Inferior parietal cortex (tissue), 1 donor: Measurements from ENCODE around the gene GIPC3.
A peak's percentile ranks its signal among the peaks of the same experiment; 100 is the strongest.

ENCODE experiments used
- DNase-seq: peaks from one replicate; pipeline ENCODE4 v3.0.0-alpha.2; 2016; ENCODE audit errors: extremely low spot score

GIPC3 gene, protein sequence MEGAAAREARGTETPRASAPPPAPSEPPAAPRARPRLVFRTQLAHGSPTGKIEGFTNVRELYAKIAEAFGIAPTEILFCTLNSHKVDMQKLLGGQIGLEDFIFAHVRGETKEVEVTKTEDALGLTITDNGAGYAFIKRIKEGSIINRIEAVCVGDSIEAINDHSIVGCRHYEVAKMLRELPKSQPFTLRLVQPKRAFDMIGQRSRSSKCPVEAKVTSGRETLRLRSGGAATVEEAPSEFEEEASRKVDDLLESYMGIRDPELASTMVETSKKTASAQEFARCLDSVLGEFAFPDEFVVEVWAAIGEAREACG

DNA sequence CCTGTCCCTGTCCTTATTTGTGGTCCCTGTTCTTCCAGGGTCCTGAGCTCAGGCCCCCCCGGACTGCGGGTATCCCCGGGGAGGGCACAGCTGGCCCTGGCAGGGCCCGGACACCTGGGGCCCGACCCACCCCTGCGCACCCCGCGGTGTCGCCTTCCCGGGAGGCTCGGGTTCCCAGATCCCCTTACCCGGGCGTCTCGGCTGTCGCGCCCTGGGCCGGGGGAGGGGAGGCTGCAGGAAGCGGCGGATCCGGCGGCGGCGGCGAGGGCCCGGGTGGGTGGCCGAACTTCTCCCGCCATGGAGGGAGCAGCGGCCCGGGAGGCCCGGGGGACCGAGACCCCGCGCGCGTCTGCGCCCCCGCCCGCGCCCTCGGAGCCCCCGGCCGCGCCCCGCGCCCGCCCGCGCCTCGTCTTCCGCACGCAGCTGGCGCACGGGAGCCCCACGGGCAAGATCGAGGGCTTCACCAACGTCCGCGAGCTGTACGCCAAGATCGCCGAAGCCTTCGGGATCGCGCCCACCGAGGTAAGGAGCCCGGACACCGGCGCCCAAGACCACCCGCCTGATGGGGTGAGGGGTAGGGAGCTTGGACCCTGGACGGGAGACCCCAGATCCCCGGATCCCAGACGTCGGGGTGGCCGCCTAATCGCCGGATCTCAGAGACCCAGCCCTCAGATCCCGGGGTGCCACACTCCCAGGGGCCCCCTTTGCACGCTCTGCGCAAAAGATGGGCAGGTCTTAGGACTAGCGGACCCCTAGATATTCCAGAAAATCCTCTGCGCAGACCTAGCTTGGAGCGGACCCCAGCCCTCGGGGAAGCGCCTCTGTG, at the start of gene GIPC3:
Gene GIPC3, plus strand, starts transcription at position 178 of the 826 bp plus-strand sequence. Its CDS starts 120 bp downstream, at position 298.
- no peak for DNase-seq

DNA sequence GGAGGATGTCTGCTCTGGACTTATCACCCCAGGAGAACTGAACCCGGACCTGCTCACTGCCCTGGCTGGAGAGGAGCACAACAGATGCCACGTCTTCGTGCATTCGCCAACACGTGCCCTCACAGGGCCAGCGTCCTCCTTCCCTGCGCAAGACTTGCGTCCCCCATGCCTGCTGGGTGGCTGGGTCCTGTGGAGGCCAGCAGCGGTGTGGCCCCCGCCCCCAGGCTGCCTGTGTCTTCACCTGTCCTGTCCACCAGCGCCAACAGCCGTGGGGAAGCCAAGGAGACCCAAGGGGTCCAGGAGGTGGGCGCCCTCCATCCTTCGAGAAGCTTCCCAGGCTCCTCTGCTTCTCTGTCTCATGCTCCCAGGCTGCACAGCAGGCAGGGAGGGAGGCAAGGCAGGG, 49.7 kb upstream of the GIPC3 start:
- no peak for DNase-seq

DNA sequence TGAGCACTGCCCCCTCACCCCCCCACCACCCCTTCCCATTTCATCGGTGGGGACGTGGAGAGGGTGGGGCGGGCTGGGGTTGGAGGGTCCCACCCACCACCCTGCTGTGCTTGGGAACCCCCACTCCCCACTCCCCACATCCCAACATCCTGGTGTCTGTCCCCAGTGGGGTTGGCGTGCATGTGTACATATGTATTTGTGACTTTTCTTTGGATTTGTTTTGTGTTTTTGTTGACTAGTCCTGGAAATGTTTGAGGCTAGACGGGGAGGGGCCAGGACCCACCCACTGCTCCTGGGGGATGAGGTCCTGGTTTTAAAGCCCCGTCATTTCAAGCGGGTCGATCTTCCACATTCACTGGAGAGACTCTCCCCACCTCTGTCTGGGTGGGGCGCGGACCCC, 49.3 kb upstream of the GIPC3 start:
- DNase-seq = no peak

DNA sequence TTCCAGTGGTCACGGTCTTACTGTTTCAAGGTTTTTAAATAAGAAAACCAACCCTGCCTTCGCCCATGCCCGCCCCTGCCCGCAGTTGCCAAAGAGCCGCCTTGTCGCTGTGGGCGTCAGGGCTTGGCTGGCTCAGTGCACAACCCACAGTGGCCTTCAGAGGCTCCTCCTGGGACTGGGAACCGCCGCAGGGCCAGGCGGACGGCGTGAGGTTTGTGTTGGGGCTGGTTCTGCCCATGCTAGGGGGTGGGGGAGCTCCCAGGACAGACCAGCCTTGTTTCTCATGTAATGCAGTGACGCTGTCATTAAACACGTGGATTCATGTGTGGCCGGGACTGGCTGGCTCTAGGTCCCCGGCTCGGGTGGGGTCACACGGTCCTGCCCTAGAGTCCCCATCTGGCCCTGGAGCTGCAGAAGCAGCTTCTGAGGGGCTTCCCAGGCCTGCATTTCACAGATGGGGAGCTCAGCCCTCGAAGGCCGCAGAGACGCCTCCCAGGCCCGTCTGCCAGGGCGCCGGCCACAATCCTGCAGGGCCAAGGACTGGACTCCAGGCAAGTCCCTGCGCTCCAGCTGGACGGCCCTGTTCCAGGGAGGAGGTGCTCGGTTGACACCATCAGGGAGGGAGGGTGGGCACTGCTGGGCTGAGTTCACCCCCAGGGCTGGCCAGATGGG, 48.7 kb upstream of the GIPC3 start:
- DNase-seq = peak; percentile 63

DNA sequence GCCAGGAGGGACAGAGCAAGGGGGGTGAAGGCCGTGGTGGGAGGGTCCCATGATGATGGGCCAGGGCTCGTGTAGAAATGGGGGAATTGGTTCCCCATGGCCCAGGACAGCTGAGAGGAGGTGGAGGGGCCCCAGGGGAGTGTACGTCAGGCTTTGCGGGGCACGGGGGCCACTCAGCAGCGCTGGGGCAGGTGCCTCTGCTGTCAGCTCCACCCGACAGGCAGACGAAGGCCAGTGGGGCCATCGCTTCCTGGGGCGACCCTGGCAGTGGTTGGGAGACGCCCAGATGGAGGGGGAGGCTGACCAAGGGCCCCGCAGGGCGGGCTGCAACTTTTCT, 48.2 kb upstream of the GIPC3 start:
- no peak for DNase-seq

DNA sequence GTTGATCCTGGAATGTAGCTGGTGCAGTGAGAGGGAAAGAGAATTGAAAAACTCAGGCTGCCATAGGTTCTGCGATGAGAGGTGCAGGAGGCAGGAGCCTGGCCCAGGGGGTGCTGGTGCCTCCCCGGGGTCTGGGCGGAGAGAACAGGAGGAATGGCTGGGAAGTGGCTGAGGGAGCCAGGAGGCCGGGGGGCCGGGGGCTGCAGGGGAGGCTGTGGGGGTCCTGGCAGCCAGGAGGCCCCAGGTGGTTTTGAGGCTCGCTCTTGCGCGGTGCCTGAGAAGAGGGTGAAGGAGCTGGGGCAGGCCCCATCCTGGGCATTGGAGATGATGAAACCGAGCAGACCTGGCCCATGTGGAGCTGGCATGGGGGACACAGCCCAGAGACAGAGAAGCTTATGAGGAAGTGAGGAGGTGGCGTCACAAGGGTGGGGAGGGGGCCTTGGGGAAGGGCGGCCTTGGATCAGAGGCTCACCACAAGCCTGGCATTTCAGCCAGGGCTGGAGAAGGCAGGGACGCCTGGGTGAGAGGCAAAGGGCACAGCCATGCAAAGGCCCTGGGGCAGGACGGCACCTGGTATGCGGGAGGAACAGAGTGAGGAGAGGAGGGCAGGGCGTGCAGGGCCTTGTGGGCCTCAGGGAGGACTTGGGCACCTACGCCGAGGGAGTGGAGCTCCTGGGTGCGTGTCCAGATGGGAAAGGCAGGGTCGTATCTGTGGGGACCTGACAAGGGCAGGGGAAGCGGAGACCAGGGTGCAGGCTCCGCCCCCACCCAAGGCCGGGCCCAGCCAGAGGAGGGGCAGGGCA, 47.6 kb upstream of the GIPC3 start:
- no peak for DNase-seq

DNA sequence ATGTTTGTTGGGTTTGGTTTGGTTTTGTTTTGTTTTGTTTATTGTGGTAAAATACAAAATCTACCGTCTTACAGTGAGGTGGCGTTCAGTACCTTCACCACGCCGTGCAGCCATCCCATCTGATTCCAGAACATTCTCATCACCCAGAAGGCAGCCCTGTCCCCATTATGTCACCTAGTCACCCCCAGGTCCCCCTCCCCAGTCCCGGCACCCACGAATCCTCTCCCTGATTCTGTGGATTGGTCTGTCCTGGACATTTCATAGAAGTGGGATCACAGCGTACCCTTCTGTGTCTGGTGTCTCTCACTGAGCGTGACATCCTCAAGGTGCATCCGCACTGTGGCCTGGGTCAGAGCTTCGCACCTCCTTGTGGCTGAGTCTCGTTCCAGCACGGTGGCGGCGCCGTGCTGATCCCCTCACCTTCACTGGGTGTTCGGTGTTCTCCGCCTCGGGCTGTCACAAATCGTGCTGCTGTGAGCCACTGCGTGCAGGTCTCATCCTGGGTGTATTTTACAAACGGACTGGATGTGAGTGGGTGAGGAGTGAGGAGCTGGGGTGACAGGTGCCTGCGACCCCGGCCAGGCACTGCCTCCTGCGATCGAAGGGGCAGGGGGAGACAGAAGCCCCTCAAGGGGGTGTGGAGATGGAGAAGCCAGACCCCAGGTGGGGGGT, 46.9 kb upstream of the GIPC3 start:
- no peak for DNase-seq

DNA sequence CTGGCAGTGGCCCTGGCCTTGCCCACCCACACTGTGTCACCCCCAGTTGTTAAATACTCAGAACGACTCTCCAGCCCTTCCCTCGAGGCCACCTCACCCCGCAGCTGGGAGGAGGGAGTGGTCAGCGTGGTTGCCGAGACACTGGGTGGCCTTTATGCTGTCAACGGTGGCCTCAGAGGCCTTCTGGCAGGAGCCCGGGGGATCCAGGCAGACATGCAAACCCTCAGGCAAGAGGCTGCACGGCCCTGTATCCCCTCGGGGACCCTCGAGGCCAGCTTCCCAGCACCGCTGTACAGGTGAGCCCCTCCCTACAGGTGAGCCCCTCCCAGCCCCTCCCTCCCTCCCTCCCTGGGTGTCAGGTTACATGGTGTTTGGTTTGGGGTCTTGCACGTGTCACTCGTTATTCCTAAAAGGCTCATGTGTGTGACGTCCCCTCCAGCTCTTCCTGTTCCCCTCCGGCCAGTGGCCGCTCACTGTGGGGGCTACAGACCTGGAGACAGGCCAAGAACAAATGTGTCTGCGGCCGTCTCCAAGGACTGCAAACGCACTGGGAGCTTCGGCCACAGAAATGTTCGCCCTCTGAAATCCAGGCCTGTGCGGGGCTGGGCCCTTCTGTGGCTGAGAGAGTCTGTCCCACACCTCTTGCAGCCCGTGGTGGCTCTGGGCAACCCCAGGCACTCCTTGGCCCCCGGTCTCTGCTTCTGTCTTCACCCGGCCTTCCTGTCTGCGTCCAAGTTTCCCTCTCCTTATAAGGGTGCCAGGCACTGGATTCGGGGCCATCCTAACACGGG, 46.1 kb upstream of the GIPC3 start, which contains the start of gene TEKTIP1:
Gene TEKTIP1, plus strand, starts transcription at position 210 of the 791 bp plus-strand sequence. Its CDS starts 4 bp downstream, at position 214.
- no peak for DNase-seq

DNA sequence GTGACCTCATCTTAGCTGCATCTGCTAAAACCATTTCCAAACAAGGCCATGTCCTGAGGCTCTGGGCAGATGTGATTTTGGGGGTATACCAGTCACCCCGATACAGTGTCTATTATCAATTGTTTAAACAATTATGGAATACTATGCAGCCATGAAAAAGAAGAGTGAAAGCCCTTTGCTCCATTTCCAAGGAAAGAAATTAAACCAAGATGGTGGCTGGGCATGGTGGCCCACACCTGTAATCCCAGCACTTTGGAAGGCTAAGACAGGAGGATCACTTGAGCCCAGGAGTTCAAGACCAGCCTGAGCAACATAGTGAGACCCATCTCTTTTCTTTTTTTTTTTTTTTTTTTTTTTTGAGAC, 45.5 kb upstream of the GIPC3 start:
- no peak for DNase-seq

DNA sequence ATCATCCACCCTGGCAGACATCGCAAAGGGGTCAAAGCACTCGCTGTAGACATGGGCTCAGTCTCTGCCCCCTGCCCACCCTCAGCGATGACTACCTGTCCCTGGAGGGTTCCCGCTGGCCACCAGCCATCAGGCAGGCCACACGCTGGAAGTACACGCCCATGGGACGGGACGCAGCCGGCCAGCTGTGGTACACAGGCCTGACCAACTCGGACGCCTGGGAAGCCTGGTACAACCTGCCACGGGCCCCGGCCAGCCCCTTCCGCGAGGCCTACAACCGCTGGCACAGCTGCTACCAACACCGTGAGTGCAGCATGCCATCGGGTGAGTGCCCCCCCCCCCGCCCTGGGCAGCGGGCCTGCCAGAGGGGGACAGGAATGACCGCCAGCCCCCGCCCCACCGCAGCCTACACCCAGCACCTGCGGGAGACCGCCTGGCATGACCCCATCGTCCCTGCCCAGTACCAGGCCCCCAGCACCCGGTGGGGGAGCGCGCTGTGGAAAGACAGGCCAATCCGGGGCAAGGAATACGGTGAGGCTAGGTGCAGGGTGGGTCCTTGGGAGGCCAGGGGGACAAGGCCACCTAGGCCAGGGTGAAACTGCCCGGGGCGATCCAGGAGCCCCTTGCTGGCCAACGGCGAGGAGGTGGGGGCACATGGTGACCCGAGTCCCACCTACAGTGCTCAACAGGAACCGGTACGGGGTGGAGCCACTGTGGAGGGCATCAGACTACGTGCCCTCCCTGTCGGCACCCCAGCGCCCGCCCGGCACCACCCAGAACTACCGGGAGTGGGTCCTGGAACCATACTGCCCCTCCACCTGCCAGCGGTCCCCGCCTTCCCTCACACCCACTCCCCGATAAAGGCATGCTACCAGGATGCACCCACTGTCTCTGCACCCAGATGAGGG, 41.9 kb upstream of the GIPC3 start:
- peak; percentile 23 for DNase-seq

DNA sequence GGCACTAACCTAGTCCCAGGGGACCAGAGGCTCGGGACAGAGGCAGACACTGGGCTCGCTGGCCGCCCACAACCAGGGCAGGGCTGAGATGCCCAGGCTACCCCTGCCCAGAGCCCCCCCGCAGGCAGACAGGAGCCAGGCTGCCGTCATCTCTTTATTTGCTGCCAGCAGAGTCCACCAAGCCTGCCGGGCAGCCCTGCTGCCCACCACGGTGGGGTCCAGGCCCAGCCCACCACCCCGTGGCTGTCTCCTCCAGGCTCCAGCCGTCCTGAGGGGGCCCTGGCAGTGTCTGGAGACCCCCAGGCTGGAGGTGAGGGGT, 41.3 kb upstream of the GIPC3 start:
- DNase-seq = no peak

DNA sequence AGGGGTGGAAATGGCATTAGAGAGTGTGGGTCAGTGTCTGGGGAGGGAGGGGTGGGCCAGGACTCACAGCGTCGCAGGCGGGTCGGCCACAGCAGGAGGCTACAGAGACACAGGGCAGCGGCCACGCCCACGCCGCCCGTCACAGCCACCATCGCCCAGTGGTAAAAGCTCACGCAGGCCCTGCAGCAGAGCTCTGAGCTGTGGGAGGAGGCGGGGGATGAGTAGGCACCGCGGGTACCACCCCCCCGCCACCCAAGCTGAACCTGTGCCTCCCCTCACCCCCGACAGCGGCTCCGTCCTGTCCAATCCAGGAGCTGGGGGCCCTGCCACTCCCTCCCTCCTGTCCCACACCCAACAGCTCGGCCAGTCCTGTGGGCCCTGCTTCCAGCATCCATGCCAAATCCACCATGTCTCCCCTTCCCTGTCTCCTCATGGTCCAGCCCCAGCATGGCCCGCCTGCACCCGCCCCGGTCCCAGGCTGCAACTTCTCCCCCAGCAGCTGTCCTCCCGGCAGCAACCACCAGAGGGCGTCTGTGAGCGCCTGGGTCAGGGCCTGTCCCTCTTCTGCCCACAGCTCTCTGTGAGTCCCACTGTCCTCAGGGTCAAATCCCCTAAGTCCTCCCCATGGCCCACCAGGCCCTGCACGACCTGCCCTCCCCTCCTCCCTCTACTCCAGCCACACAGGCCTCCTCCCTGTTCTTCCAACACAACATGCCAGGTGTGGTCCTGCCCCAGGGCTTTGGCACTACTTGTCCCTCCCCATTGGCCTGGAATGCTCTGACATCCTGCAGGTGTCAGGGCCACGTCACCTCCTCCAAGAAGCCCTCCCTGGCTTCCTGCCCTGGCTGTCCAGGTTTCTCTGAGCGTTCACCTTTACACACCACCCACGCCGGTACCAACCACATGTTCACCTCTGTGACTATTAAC, 40.3 kb upstream of the GIPC3 start:
- peak; percentile 84 for DNase-seq

DNA sequence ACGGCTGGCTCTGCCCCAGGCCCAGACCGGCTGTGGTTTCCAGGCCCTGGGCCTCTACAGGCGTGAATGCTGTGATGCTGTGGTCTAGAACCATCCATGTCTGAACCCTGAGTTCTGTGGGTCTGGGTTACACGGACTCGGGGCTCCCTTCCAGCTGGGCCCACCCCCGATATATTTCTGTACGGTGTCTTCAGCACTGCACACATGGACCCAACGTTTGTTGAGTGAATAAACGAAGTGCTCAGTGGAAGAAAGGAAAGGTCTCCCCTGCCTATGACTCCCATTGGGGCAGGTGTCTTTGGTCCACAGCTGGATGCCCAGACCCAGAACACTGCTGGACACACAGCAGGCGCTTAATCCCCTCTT, 39.6 kb upstream of the GIPC3 start:
- DNase-seq = no peak

DNA sequence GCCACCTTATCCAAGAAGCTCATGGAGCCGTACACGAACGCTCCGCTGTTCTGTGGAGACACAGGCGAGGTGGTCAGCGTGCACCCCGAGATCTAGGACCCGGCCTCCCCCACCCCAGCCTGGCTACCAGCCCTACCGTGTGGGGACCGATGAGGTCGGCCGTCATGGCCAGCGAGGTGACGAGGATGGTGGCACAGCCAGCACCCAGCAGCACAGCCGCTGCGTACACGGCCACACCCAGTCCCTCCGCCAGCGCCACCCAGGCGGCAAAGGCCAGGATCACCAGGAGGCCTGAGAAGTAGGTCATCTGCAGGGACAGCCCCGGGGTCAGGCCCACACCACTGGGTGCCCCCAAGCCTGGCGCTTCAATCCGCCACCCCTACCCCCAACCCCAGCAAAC, 39.2 kb upstream of the GIPC3 start:
- DNase-seq = no peak

DNA sequence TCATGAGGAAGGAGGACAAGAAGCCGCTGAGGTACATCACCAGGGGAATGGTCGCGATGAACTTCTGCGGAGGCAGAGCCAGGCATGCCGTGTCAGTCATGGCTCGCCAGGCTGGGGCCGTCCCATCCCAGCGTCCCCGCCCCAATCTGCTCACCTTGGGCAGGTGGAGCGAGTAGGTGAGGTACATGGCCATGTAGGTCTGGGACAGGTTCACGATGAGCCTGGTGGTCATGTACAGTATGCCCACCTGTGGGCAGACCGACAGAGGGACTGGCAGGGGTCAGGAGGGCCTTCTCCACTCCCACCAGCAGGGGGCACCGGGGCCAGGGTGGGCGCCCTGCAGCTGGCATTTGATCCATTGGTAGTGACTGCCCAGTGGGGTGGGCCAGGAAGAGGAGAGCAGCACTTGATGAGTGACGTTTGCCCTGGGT, 38.0 kb upstream of the GIPC3 start:
- DNase-seq = no peak

DNA sequence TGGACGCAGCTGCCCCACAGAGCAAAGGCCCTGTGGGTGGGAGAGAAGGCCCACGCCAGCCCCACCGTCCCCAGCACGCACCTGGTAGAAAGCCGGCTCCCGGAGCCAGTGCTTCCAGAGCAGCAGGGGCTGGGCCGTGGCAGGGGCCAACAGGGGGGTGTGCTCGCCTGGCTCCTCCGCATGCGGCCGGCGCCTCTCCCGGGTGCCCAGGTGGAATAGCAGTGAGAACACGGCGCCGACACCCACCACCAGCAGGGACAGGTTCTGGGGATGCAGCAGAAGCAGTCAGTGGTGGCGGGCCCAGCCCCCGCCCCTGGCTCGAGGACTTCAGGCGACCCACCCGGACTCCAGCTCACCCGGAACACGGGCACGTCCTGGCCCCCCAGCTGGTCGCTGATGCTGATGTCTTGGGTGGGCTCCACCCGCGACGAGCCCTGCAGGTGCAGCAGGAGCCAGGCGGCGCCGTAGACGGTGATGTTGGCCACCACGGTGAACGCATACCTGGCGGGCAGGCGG, 37.5 kb upstream of the GIPC3 start:
- DNase-seq = no peak

DNA sequence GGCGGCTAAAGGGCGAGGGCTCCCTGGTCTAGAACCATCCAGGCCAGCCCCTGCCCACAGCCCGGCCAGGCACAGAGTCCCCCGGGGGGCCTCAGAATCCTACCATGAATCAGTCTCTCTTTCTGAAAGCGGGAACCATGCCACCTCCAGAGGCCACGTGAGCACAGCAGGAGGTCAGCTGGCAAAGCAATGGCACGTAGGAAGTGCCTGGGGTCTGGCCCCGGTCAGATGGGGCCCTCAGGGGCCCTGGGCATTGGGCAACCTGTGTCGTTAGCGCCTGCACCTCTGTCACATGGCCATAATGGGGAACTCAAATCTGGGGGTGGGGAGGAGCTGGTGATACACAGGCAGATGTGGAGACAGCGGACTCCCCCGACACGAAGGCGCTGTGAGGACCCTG, 36.7 kb upstream of the GIPC3 start:
- peak; percentile 37 for DNase-seq

DNA sequence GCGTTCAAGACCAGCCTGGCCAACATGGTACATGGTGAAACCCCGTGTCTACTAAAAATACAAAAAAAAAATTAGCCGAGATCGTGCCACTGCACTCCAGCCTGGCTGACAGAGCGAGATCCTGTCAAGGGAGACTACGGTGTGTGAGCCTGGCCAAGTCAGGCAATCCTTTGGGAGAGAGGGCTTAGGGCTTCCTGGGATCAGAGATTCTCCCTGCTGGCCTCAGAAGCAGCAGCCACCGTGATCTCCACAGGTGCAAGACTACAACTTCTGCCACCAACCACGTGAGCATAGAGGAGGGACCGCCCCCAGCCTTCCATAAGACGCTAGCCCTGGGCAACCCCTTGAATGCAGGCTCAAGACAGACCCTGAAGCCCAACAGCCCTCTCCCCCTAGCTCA, 35.5 kb upstream of the GIPC3 start:
- DNase-seq = no peak
